Keratinocyte (primary cell): ENCODE results near the gene ZNF135.

Experiments
- CTCF ChIP-seq, 3 experiments: IDR thresholded peaks in 1 of 3; conservative IDR thresholded peaks in 1 of 3; optimal IDR thresholded peaks in 1 of 3; 2 replicates in 2 of 3; 3 replicates in 1 of 3; pipeline versions ENCODE3 to v1.5.1; 2011; ENCODE audit warnings: low read length in 3 of 3, mild to moderate bottlenecking in 3 of 3, moderate library complexity in 2 of 3, control low read depth in 1 of 3, inconsistent platforms in 1 of 3; ENCODE audit not compliant: insufficient read depth in 2 of 3; ENCODE audit errors: extremely low read depth in 1 of 3
- EZH2 ChIP-seq: IDR thresholded peaks from one replicate; pipeline ENCODE4 v1.6.1; 2012; ENCODE audit warnings: inconsistent platforms, mild to moderate bottlenecking, low read length, moderate library complexity

- TF ChIP-seq CTCF (optimal IDR thresholded peaks at IDR 0.05 in 1 of 3, IDR thresholded peaks at IDR 0.05 in 1 of 3, conservative IDR thresholded peaks at IDR 0.05 in 1 of 3; ENCODE audit: extremely low read depth in 1 of 3, insufficient read depth in 2 of 3, low read length in 3 of 3) (no peak), EZH2 (no peak)
Observed at GRCh38 chr19:58085348-58085875, 26.3 kb downstream of the ZNF135 start.
